ENCODE measurements around the gene OTOP2.

Gene OTOP2

GRCh38 chr17:74878658-74879057, 45.4 kb upstream of the OTOP2 start:
- DNase-seq (ENCODE audit: low read depth in 2 of 2) = no peak
- TF ChIP-seq, protein P1, sequence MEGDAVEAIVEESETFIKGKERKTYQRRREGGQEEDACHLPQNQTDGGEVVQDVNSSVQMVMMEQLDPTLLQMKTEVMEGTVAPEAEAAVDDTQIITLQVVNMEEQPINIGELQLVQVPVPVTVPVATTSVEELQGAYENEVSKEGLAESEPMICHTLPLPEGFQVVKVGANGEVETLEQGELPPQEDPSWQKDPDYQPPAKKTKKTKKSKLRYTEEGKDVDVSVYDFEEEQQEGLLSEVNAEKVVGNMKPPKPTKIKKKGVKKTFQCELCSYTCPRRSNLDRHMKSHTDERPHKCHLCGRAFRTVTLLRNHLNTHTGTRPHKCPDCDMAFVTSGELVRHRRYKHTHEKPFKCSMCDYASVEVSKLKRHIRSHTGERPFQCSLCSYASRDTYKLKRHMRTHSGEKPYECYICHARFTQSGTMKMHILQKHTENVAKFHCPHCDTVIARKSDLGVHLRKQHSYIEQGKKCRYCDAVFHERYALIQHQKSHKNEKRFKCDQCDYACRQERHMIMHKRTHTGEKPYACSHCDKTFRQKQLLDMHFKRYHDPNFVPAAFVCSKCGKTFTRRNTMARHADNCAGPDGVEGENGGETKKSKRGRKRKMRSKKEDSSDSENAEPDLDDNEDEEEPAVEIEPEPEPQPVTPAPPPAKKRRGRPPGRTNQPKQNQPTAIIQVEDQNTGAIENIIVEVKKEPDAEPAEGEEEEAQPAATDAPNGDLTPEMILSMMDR (IDR thresholded peaks at IDR 0.05; ENCODE audit: low read depth, low read length) = no peak

GRCh38 chr17:74879308-74879707, 44.8 kb upstream of the OTOP2 start:
- TF ChIP-seq, protein P1 (IDR thresholded peaks at IDR 0.05; ENCODE audit: low read depth, low read length) = no peak
- no peak for DNase-seq (ENCODE audit: low read depth in 2 of 2)
- no peak overlapping the region for H3K4me3 ChIP-seq (replicated peaks in 1 of 2; ENCODE audit: low read depth in 2 of 2, low read length in 2 of 2)

More at GRCh38 chr17:74878658-74879057, 45.4 kb upstream of the OTOP2 start:
- H3K4me3 ChIP-seq (replicated peaks in 1 of 2; ENCODE audit: low read depth in 2 of 2, low read length in 2 of 2) = no peak overlapping the region

GRCh38 chr17:74881073-74881472, 43.0 kb upstream of the OTOP2 start:
- TF ChIP-seq, protein P1 (IDR thresholded peaks at IDR 0.05; ENCODE audit: low read depth, low read length) = no peak
- DNase-seq (ENCODE audit: low read depth in 2 of 2) = no peak
- no peak overlapping the region for H3K4me3 ChIP-seq (replicated peaks in 1 of 2; ENCODE audit: low read depth in 2 of 2, low read length in 2 of 2)

- TF ChIP-seq, protein P1 (IDR thresholded peaks at IDR 0.05; ENCODE audit: low read depth, low read length) = no peak
- DNase-seq (ENCODE audit: low read depth in 2 of 2) = no peak
- no peak overlapping the region for H3K4me3 ChIP-seq (replicated peaks in 1 of 2; ENCODE audit: low read depth in 2 of 2, low read length in 2 of 2)
These were observed 41.4 kb upstream of the OTOP2 start for GRCh38 chr17:74882517-74883240.

- peak in 1 of 2 donors; percentile 47 for DNase-seq (ENCODE audit: low read depth in 2 of 2)
- TF ChIP-seq, protein P1 (IDR thresholded peaks at IDR 0.05; ENCODE audit: low read depth, low read length) = no peak
- no peak overlapping the region for H3K4me3 ChIP-seq (replicated peaks in 1 of 2; ENCODE audit: low read depth in 2 of 2, low read length in 2 of 2)
These were observed 40.8 kb upstream of the OTOP2 start for GRCh38 chr17:74883241-74883745.

DNA sequence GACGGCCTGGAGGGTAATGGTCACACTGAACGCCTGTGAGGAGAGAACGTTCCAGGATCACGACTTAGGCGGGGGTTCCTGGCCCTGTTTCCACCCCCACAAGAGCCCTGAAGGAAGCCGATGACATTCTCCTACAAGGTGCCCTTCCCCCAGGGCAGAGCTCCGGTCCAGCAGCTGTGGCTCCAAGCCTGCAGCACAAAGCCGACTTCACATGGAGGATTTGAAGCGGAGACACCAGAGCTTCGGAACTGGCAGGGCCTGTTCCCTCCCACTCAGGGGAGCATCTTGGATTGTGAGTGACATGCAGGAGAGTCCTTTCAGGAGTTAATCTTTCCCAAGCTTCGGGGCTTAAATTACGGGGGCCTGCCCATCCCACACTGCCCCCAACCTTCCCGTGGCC, 35.6 kb upstream of the OTOP2 start:
- no peak for DNase-seq (ENCODE audit: low read depth in 2 of 2)
- no peak overlapping the region for H3K4me3 ChIP-seq (replicated peaks in 1 of 2; ENCODE audit: low read depth in 2 of 2, low read length in 2 of 2)
- TF ChIP-seq, protein P1 (IDR thresholded peaks at IDR 0.05; ENCODE audit: low read depth, low read length) = no peak
